Renal cortical epithelial cell (primary cell): ENCODE measurements around the gene PITHD1. TPM values are rescaled to one million over a fixed set of nuclear protein-coding genes. Genes with fewer than 3 reads are reported as not detected.
"Not testable (repeated sequence)": the region's sequence is repeated elsewhere in the genome, so short reads cannot be mapped to it uniquely, and the experiment has no call there.

Source experiments
- DNase-seq: peaks from one replicate; pipeline ENCODE4 v3.0.0-alpha.2; 2011; ENCODE audit warnings: low read depth
- total RNA-seq: library from RNA; depleted of rRNA; stranded (reverse); fragments of >200 nt; gene quantifications from 2 replicates; pipeline ENCODE4 v1.2.3, GENCODE V29; 2014

PITHD1 gene
- total RNA-seq, 1 donor from 2014 or later = 40.5 TPM

DNA sequence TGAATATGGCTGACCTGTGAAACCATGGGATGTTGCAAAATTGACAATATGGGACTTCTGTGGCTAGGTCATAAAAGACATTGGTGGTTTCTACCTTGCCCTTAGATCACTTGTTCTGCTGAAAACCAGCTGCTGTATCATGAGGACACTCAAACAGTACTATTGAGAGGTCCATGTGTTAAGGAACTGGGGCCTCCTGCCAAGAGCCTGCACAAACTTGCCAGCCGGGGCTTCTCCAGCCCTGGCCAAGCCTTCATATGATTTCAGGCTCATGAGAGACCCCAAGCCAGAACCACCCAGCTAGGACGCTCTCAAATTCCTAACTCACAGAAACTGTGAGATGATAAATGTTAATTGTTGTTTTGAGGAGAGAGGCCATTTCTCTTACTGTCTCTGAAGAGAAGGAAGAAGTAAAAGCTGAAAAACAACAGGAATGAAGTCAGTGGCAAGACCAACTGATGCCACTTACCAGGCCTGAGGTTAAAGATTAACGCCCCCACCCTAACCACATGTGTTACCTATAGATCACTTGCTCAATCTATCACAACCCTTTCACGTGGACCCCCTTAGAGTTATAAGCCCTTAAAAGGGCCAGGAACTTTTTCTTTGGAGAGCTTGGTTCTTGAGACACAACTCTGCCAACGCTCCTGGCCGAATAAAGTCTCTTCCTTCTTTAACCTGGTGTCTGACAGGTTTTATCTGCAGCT, 3.9 kb upstream of the PITHD1 start:
- no peak for DNase-seq

DNA sequence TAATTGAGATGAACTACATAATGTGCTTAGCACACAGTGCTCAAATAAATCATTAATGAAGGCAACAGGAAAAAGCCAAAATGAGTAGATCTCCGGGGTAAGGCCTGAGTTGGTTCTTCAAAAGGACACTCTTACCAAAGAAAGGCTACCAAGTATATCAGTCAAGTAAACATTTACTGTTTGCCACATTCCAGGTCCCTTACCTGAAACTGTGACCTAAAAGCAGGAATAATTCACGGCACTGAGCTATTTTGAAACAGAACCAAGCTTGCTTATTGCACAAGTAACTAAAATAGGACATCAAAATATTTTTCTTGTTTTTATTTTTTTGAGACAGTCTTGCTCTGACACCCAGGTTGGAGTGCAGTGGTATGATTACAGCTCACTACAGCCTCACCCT, 2.0 kb upstream of the PITHD1 start:
- no peak for DNase-seq

DNA sequence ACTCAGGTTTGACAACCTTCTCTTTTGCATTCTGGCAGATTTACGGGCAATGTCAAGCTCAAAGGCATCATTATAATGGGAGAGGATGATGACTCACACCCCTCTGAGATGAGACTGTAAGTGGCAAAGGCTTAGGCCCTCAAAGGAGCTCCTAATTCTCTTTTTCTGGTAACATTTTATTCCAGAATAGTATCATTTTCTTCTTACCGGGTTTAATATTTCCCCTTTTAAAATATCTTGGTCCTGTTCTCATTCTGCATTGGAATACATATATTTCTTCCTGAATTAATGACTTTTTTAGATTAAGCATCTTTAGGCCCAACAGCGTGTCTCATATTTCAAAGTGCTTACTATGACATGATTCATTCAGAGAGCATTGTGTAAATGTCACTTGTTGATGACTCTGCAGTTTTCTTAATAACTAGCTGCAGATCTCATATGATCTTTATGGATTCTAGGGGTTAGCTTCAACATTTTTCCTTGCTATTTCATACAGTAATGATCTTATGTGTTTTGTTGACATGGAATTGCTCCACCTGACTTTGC, 1.7 kb downstream of the PITHD1 start:
- DNase-seq = no peak

DNA sequence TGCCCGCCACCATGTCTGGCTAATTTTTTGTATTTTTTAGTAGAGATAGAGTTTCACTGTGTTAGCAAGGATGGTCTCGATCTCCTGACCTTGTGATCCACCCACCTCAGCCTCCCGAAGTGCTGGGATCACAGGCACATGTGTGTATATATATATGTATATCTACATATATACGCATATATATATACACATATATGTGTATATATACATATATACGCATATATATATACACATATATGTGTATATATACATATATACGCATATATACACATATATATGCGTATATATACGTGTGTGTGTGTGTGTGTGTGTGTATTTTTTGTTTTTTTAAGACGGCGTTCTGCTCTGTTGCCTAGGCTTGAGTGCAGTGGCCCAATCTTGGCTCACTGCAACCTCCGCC, 4.9 kb downstream of the PITHD1 start:
- not testable (repeated sequence) for DNase-seq

DNA sequence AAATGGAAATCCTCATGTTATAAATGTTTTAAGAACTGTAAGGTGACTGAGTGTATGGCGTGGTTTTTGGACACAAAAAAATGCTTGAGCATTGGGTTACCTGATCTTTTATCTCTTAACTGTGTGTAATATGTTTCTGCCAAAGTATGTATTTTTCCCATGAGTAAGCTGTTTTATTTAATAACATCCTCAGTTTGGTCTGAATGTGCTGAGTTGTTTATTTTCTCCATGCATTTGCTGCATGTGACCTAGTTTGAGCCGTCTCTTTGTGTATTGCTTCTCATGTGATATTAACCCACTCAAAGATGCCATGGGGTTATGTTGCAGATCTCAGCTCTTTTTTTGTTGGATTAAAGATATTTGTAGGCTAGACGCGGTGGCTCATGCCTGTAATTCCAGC, 6.6 kb downstream of the PITHD1 start:
- DNase-seq = no peak

DNA sequence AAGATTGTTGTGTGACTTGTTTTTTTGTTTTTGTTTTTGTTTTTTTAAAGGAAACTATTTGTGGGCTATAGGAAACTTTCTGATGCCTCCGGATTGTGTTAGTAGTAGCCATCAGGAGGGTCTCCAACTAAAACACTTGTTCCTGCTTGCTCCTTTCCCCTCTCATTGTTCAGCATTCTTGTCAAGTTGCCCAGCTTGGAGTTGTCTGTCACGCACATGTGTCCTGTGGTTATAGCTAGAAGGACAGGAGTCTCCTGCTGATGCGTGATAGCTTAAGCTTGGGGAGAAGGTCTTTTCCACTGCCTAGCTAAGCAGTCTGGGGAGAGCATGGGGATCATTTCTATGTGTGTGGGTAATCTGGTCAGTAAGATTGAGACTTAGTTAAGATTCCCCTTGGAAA, 9.5 kb downstream of the PITHD1 start:
- DNase-seq = no peak

DNA sequence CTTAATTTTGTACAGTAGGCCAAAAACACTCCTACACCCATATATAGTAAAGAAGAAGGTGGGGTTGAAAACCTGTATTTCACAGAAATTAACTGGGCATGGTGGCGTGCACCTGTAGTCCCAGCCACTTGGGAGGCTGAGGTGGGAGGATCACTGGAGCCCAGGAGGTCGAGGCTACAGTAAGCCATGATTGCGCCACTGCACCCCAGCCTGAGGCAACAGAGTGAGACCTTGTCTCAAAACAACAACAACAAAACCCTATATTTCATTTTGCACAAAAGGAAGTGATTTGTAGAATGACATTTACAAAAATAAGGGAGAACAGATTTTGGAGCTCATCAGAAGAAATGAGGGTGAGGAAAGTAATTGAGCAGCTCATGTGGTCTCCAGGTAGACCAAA, 10.5 kb downstream of the PITHD1 start:
- DNase-seq = no peak

DNA sequence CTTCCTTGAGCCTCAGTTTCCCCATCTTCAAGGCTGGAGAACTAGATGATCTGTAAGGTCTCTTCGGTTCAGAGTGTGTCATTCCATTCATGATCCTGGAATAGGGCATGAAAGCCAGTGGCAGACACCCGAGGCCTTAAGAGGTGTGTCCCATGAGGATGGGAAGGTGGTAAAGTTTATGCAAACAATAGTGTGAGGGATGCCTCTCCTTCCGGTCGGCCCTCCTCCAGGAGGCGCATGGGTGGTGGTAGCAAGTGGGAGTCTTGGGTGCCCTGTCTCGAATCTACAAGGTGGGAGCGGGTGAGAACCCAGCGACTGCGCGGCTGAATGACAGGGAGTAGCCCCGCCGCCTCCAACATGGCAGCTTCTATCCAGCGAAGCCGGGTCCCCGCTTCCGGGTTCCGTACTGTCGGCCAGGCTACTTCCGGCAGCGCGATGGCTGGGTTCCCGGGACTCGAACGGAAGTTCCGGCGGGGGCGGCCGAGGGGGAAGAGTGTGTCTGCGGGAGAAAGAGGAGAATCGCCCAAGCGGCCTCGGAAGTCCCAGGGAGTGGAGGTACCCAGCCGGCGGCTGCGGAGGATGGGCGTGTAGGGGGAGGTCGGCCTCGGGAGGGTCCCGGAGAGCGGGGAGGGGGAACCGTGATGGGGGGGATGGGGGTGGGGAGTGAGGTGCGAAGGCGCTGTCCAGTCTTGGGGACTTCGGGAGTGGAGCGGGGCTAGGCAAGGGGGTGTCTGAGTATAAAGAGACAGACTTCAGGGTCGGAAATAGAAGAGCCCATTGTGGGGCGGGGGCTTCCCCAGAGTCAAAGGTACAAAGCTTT, 12.7 kb downstream of the PITHD1 start, which contains the start of gene LYPLA2:
Gene LYPLA2 (plus strand): TSS at position 450 of the 820 bp plus-strand sequence. CDS start 1,538 bp downstream, outside the sequence.
- peak; percentile 73 for DNase-seq

DNA sequence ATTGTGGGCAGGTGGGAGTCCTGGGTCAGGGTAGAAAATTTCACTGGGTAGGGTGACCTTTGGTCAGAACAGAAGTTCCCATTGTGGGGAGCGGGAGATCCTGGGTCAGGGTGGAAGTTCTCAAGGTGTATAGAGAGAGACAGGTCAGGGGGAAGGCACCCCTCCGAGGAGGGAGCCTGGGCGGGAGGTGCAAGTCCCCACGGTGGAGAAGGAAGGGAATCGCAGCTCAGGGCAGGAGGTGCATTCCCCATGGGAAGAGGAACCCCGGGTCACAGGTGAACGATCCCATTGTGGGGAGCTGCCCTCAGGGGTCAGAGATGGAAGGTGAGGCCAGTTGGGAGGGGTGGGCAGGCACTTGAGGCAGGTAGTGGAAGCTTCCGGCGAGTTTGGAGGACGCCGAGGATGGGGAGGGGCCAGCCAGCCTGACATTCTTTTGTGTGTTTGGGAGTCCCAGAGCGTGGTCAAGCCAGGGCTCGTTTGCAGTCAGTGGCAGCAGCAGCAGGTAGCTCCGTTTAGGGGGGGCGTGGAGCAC, 13.4 kb downstream of the PITHD1 start:
- DNase-seq = no peak

DNA sequence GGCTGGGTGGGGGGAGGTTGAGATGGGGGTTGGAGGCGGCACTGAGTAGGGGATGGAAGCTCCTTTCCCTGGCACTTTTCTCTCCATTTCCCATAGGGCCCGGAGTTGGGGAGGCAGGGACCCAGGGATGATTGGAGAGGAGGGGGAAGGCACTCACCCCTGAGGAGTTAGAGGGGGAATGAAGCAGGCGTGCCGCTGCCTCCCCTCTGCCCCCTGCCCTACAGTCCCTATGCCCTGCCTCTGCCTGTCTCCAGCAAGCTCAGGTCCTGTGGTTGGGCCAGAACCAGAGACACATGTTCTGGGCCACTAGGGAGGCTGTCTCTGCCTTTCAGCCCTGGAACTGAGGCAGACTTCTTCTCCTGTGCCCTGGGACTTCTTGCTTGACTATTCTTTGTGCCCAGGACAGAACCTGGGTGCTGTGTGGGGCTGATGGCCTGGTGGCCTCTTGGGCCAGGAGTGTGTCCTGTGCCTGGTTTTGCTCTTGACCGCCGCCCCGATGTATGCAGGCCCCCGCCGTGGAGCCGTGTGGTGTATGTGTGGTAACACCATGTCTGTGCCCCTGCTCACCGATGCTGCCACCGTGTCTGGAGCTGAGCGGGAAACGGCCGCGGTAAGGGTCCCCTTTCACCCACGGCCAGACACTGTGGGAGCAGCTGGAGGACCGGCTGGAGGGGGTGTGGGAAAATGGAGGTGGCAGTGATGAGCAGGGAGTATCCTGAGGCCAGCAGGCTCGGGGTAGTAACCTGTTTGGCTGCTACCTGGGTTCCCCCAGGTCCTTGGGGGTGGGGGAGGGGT, 14.1 kb downstream of the PITHD1 start:
- DNase-seq = no peak

DNA sequence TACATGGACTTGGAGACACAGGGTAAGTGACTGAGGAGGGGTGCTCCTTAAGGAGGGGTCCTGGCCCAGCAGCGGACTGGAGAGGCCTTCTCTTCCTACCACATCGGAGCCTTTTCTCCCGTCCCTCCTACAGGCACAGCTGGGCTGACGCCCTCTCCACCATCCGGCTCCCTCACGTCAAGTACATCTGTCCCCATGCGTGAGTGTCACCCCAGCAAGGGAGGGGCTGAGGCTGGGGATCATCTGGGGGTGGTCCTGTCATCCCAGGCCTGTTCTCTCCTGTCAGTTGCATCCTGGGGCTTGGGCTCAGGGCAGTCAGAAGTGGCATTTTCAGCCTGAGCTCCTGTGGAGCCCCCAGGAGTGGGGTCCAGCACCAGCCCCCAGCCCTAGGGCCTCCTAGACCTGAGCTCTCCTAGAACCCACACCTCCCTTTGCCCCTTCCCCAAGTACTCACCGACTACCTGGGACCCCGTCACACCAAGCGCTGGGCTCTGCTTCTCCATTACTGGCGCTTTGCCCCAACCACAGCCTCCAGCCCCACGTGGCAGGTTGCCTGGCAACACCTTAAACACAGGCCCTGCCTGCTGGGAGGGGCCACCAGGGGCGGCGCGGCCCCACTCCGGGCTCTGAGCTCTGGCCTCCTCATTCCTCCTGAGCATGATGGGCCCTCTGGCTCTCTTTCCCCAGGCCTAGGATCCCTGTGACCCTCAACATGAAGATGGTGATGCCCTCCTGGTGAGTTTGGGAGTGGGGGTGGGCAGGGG, 15.0 kb downstream of the PITHD1 start:
- peak; percentile 44 for DNase-seq

DNA sequence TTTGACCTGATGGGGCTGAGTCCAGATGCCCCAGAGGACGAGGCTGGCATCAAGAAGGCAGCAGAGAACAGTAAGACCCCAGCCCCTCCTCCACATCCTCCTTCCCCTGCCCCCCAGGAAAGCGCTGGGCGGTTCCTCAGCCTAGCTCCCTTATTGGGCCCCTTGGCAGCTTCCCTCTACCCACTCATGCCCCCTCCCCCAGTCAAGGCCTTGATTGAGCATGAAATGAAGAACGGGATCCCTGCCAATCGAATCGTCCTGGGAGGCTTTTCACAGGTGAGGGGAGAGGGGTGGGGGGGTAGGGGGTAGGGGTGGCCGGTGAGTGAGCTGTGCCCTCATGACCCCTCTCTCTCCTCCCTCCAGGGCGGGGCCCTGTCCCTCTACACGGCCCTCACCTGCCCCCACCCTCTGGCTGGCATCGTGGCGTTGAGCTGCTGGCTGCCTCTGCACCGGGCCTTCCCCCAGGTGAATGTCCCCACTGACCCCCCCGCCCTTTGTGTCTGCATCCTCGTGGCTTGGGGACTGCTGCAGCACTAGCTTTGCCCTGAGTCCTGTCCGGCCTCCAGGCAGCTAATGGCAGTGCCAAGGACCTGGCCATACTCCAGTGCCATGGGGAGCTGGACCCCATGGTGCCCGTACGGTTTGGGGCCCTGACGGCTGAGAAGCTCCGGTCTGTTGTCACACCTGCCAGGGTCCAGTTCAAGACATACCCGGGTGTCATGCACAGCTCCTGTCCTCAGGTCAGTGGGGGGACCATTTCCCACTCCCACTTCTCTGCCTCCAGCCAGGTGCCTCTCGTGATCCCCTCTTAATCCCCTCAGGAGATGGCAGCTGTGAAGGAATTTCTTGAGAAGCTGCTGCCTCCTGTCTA, 15.9 kb downstream of the PITHD1 start:
- no peak for DNase-seq

DNA sequence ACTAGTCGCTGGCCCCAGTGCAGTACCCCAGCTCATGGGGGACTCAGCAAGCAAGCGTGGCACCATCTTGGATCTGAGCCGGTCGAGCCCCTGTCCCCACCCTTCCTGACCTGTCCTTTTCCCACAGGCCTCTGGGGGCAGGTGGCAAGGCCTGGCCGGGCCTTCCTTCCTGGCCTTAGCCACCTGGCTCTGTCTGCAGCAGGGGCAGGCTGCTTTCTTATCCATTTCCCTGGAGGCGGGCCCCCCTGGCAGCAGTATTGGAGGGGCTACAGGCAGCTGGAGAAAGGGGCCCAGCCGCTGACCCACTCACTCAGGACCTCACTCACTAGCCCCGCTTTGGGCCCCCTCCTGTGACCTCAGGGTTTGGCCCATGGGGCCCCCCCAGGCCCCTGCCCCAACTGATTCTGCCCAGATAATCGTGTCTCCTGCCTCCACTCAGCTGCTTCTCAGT, 16.5 kb downstream of the PITHD1 start:
- not testable (repeated sequence) for DNase-seq

DNA sequence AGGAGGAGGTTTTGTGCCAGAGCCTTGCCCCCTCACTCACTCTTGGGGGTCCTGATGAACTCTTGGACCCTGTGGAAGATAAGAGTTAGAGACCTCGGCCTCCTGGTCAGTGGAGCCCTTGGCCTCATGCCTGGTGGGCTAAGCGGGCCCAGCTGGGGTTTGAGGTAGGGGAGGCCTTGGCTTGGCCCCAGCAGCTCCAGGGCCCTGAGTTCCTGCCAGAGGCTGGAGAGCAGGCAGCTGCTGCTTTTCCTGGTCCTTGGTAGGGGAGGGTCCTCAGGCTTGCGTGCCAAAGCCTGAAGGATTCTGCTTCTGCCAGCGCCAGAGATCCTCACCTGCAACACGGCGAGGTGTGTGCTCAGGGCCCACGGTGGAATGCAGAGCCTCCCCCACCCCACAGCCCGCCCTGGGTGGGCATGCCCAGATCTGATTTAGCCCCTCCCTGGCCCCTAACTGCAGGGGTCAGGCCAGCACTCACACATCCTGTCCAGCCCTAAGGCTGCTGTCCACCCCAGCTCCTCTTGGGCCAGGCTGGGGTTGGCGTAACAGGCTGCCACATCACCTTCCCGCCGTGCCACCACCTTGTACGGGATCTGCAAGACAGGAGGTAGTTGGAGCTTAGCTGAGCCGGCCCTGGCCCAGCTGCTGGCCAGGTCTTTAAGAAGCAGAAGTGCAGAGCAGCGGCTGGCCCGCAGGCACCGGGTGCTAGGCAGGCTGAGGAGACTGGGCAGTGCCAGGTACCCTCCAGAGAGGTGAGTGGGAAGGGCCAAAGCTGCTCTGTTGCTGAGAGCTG, 17.7 kb downstream of the PITHD1 start:
- DNase-seq = no peak

DNA sequence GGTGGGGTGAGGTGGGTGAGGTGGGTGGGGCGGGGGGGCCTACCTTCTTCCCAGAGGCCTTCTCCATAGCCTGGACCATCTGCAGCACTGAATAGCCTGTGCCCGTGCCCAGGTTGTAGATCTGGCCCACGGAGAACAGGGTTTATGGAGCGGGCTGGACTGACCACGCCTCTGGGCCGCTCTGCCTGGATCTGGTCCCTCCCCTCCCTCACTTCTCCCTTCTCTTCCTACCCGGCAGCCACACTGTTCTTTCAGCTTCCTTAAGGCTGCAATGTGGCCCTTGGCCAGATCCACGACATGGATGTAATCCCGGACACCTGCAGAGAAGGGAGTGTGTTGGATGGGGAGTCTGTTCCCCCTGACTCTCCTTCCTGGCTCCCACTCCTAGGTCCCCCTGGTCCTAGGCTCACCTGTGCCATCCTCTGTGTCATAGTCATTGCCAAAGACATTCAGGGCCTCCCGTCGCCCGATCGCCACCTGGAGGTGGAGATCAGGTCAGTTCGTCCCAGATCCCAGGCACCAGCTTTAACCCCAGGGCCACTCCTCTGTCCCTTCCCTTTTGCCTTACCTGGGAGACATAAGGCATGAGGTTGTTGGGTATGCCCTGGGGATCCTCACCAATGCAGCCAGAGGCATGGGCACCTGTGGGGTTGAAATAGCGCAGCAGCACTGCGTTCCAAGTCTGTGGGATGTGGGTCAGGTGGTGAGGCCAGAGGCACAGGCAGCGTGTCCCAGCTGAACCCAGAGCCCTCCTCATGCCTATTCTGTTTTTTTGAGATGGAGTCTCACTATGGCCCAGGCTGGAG, 18.5 kb downstream of the PITHD1 start:
- no peak for DNase-seq

DNA sequence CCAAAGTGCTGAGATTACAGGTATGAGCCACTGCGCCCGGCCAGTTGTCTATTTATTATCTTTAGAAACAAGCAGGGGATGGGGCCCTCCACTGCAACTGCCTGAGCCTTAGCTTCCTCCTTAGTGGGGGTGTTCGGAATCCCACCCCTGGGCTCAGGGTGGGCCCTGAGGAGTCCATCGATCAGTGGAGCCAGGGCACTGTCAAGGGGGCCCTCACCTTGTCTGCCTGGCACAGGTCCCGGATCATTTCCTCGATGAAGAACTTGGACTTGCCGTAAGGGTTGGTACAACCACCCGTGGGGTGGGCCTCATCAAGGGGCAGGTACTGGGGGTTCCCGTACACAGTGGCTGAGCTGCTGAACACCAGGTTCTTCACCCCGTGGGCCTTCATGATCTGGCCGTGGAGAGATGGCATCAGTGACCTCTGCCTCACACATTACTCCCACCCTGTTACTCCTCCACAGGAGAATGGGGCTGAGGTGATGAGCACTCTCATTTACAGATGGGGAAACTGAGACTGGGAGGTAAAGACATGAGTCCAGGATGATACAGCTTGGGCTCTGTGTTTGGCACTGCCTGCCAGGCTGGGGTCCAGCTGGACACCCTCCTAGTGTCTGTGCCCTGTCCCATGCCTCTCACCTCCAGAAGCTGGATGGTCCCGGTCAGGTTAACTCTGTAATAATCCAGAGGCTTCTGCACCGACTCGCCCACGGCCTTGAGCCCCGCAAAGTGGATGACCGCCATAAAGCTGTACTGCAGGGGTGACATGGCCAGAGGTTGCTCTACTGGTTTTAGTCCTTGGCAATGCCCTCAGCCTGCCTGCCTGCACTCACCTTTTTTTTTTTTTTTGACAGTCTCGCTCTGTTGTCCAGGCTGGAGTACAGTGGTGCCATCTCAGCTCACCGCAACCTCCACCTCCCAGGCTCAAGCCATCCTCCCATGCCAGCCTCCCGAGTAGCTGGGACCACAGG, 19.5 kb downstream of the PITHD1 start:
- DNase-seq = no peak

DNA sequence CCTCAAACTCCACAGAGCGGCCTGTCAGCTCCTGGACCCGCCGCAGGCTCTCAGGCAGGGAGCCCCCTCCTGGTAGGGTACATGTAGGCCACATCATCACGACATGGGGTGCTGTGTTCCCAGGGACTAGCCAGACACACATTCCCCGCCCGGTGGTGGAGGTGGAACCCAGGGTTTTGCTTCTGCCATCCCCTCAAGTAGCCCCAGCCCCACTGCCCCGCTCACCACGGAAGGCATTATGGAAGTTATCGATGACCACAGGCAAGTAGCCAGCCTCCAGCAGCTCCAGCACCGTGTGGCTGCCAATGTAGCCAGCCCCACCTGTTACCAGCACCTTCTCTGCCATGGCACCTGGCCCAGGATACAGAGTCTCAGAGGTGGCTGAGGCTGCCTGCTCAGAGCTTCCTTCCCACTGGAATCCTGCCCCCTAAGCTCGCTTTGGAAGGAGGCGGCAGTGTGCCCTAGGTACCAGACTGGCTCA, 20.5 kb downstream of the PITHD1 start:
- DNase-seq = no peak
